ENCODE data around the gene CEP128. TPM values are rescaled to one million over a fixed set of nuclear protein-coding genes. Genes with fewer than 3 reads are reported as not detected.
A peak's percentile ranks its signal among the peaks of the same experiment; 100 is the strongest.

Gene CEP128
- total RNA-seq, 2 experiments from 2014 or later: 28.9 to 47.4 TPM

GRCh38 chr14:80577599-80577998 lies 363.9 kb downstream of the CEP128 start:
- peaks cover 2% of the 10 kb centered on the region for H3K36me3 Mint-ChIP-seq
- no peaks in the 10 kb centered on the region for H3K27me3 Mint-ChIP-seq
- H3K27ac Mint-ChIP-seq: no peak overlapping the region
- no peak for ATAC-seq
- CTCF ChIA-PET: interaction anchor here (1.4 kb wide), 1 partner anchor 10 kb away, joined by 3 read pairs; no protein-coding TSS in a partner anchor
- no peak for DNase-seq
- H3K4me3 Mint-ChIP-seq: no peak overlapping the region
- no peaks in the 10 kb centered on the region for H3K9me3 Mint-ChIP-seq (ENCODE audit: low read depth)
- H3K4me1 Mint-ChIP-seq: no peaks in the 10 kb centered on the region

- no peak for ATAC-seq
Measured at GRCh38 chr14:80576401-80576800, 365.1 kb downstream of the CEP128 start.

GRCh38 chr14:80575763-80576162 lies 365.8 kb downstream of the CEP128 start:
- H3K27ac Mint-ChIP-seq: no peak overlapping the region
- no peaks in the 10 kb centered on the region for H3K9me3 Mint-ChIP-seq (ENCODE audit: low read depth)
- H3K27me3 Mint-ChIP-seq: no peaks in the 10 kb centered on the region
- no peak for ATAC-seq
- peaks cover 2% of the 10 kb centered on the region for H3K36me3 Mint-ChIP-seq
- CTCF ChIA-PET: no interaction called here
- no peak for DNase-seq
- H3K4me3 Mint-ChIP-seq: no peak overlapping the region
- no peaks in the 10 kb centered on the region for H3K4me1 Mint-ChIP-seq

More at GRCh38 chr14:80576401-80576800, 365.1 kb downstream of the CEP128 start:
- no peaks in the 10 kb centered on the region for H3K27me3 Mint-ChIP-seq
- CTCF ChIA-PET: no interaction called here
- H3K9me3 Mint-ChIP-seq (ENCODE audit: low read depth): no peaks in the 10 kb centered on the region
- H3K4me3 Mint-ChIP-seq: no peak overlapping the region
- H3K36me3 Mint-ChIP-seq: peaks cover 2% of the 10 kb centered on the region
- H3K27ac Mint-ChIP-seq: no peak overlapping the region
- no peaks in the 10 kb centered on the region for H3K4me1 Mint-ChIP-seq
- DNase-seq: no peak

GRCh38 chr14:80572666-80573065 lies 368.9 kb downstream of the CEP128 start:
- Mint-ChIP-seq H3K4me3 (no peak overlapping the region), H3K27me3 (no peaks in the 10 kb centered on the region), H3K4me1 (no peaks in the 10 kb centered on the region), H3K9me3 (ENCODE audit: low read depth) (no peaks in the 10 kb centered on the region), H3K27ac (no peak overlapping the region), H3K36me3 (no peaks in the 10 kb centered on the region)
- CTCF ChIA-PET: no interaction called here
- DNase-seq (no peak), ATAC-seq (no peak)

GRCh38 chr14:80570930-80571298 lies 370.6 kb downstream of the CEP128 start:
- Mint-ChIP-seq H3K9me3 (ENCODE audit: low read depth) (no peaks in the 10 kb centered on the region), H3K4me1 (peaks cover 4% of the 10 kb centered on the region), H3K27me3 (no peaks in the 10 kb centered on the region), H3K36me3 (no peaks in the 10 kb centered on the region), H3K27ac (no peak overlapping the region), H3K4me3 (no peak overlapping the region)
- CTCF ChIA-PET: no interaction called here
- ATAC-seq (no peak), DNase-seq (no peak)

GRCh38 chr14:80567905-80568536 lies 373.5 kb downstream of the CEP128 start:
- CTCF ChIA-PET: no interaction called here
- no peak for DNase-seq
- no peak overlapping the region for H3K27ac Mint-ChIP-seq
- ATAC-seq: no peak
- H3K27me3 Mint-ChIP-seq: no peaks in the 10 kb centered on the region
- H3K4me1 Mint-ChIP-seq: peaks cover 4% of the 10 kb centered on the region
- no peaks in the 10 kb centered on the region for H3K9me3 Mint-ChIP-seq (ENCODE audit: low read depth)
- H3K36me3 Mint-ChIP-seq: no peaks in the 10 kb centered on the region
- H3K4me3 Mint-ChIP-seq: no peak overlapping the region

- no peak overlapping the region for H3K27ac Mint-ChIP-seq
- no peaks in the 10 kb centered on the region for H3K36me3 Mint-ChIP-seq
- no peaks in the 10 kb centered on the region for H3K27me3 Mint-ChIP-seq
- no peak overlapping the region for H3K4me3 Mint-ChIP-seq
- DNase-seq (no peak), ATAC-seq (no peak)
- CTCF ChIA-PET: no interaction called here
- no peaks in the 10 kb centered on the region for H3K9me3 Mint-ChIP-seq (ENCODE audit: low read depth)
- peaks cover 4% of the 10 kb centered on the region for H3K4me1 Mint-ChIP-seq
Measured at GRCh38 chr14:80565001-80565400, 376.5 kb downstream of the CEP128 start.

GRCh38 chr14:80564051-80564450 lies 377.5 kb downstream of the CEP128 start:
- CTCF ChIA-PET: no interaction called here
- Mint-ChIP-seq H3K27me3 (no peaks in the 10 kb centered on the region), H3K4me1 (peaks cover 4% of the 10 kb centered on the region), H3K9me3 (ENCODE audit: low read depth) (no peaks in the 10 kb centered on the region), H3K27ac (no peak overlapping the region), H3K4me3 (no peak overlapping the region), H3K36me3 (no peaks in the 10 kb centered on the region)
- DNase-seq (no peak), ATAC-seq (no peak)

GRCh38 chr14:80560800-80561657 lies 380.5 kb downstream of the CEP128 start:
- DNase-seq (no peak), ATAC-seq (peak; percentile 55)
- Mint-ChIP-seq H3K27ac (no peak overlapping the region), H3K4me3 (no peak overlapping the region), H3K4me1 (no peaks in the 10 kb centered on the region), H3K36me3 (no peaks in the 10 kb centered on the region), H3K9me3 (ENCODE audit: low read depth) (no peaks in the 10 kb centered on the region), H3K27me3 (no peaks in the 10 kb centered on the region)
- CTCF ChIA-PET: no interaction called here

- Mint-ChIP-seq H3K27me3 (no peaks in the 10 kb centered on the region), H3K4me3 (no peak overlapping the region), H3K36me3 (peaks cover 1% of the 10 kb centered on the region), H3K9me3 (ENCODE audit: low read depth) (no peaks in the 10 kb centered on the region), H3K27ac (no peak overlapping the region), H3K4me1 (no peaks in the 10 kb centered on the region)
- CTCF ChIA-PET: no interaction called here
- DNase-seq: no peak
- ATAC-seq: no peak
Measured at GRCh38 chr14:80554139-80554538, 387.4 kb downstream of the CEP128 start.

GRCh38 chr14:80549141-80549540 lies 392.4 kb downstream of the CEP128 start:
- no peak for DNase-seq
- Mint-ChIP-seq H3K9me3 (ENCODE audit: low read depth) (no peaks in the 10 kb centered on the region), H3K36me3 (peaks cover 1% of the 10 kb centered on the region), H3K27ac (no peak overlapping the region), H3K27me3 (no peaks in the 10 kb centered on the region), H3K4me3 (no peak overlapping the region), H3K4me1 (no peaks in the 10 kb centered on the region)
- no peak for ATAC-seq
- CTCF ChIA-PET: no interaction called here

GRCh38 chr14:80545935-80546854 lies 395.3 kb downstream of the CEP128 start:
- H3K27me3 Mint-ChIP-seq: no peaks in the 10 kb centered on the region
- no peaks in the 10 kb centered on the region for H3K9me3 Mint-ChIP-seq (ENCODE audit: low read depth)
- no peak for DNase-seq
- H3K4me1 Mint-ChIP-seq: no peaks in the 10 kb centered on the region
- H3K36me3 Mint-ChIP-seq: no peaks in the 10 kb centered on the region
- no peak for ATAC-seq
- CTCF ChIA-PET: no interaction called here
- no peak overlapping the region for H3K27ac Mint-ChIP-seq
- no peak overlapping the region for H3K4me3 Mint-ChIP-seq

GRCh38 chr14:80544366-80544765 lies 397.2 kb downstream of the CEP128 start:
- no peak for DNase-seq
- Mint-ChIP-seq H3K27ac (no peak overlapping the region), H3K27me3 (no peaks in the 10 kb centered on the region), H3K9me3 (ENCODE audit: low read depth) (peaks cover 6% of the 10 kb centered on the region), H3K4me3 (no peak overlapping the region), H3K36me3 (no peaks in the 10 kb centered on the region), H3K4me1 (no peaks in the 10 kb centered on the region)
- CTCF ChIA-PET: no interaction called here
- ATAC-seq: no peak

Measured in activated CD8-positive, alpha-beta memory T cell treated with anti-CD3 and anti-CD28 coated beads, Interleukin-2, amount 10 ng/mL, durations not matched to agents 7 days and 5 days (primary cell).